Mammary epithelial cell (primary cell): Measurements from ENCODE around the gene ERP44.

ENCODE experiments used
- CTCF ChIP-seq, 2 donors: IDR thresholded peaks in 1 of 2; conservative IDR thresholded peaks in 1 of 2; 2 replicates each; pipeline ENCODE4 v1.5.1; 2011 to 2012; ENCODE audit warnings: inconsistent platforms in 2 of 2, low read length in 2 of 2, mild to moderate bottlenecking in 2 of 2, control low read depth in 1 of 2, low read depth in 1 of 2; ENCODE audit not compliant: insufficient read depth in 1 of 2; ENCODE audit errors: extremely low read depth in 1 of 2
- EZH2 ChIP-seq: IDR thresholded peaks from 2 replicates; pipeline ENCODE4 v1.6.1; 2012; ENCODE audit warnings: low read length, inconsistent platforms, borderline replicate concordance

GRCh38 chr9:100056561-100056960, 42.2 kb downstream of the ERP44 start:
- TF ChIP-seq CTCF (conservative IDR thresholded peaks at IDR 0.05 in 1 of 2, IDR thresholded peaks at IDR 0.05 in 1 of 2; ENCODE audit: extremely low read depth in 1 of 2, insufficient read depth in 1 of 2, low read depth in 1 of 2, low read length in 2 of 2) (no peak), EZH2 (no peak)
